Ishikawa (cell line): ENCODE data around the gene EFHD1.

Source experiments
- CEBPB ChIP-seq: IDR thresholded peaks from 2 replicates; pipeline ENCODE4 v1.6.1; 2012
- CREB1 ChIP-seq: IDR thresholded peaks from 2 replicates; pipeline ENCODE4 v1.6.1; 2012; ENCODE audit warnings: low read depth
- EGR1 ChIP-seq: IDR thresholded peaks from 2 replicates; pipeline ENCODE4 v1.6.1; 2012
- EP300 ChIP-seq: IDR thresholded peaks from 2 replicates; pipeline ENCODE4 v1.6.1; 2012; ENCODE audit warnings: borderline replicate concordance
- FOXM1 ChIP-seq: IDR thresholded peaks from 2 replicates; pipeline ENCODE4 v1.6.1; 2012; ENCODE audit warnings: low read depth, borderline replicate concordance
- MAX ChIP-seq: IDR thresholded peaks from 2 replicates; pipeline ENCODE4 v1.6.1; 2012
- NFIC ChIP-seq: IDR thresholded peaks from 2 replicates; pipeline ENCODE4 v1.6.1; 2012
- RAD21 ChIP-seq: IDR thresholded peaks from 2 replicates; pipeline ENCODE4 v1.6.1; 2012; ENCODE audit warnings: low read depth
- REST ChIP-seq: IDR thresholded peaks from 2 replicates; pipeline ENCODE4 v1.6.1; 2012; ENCODE audit warnings: low read depth, mild to moderate bottlenecking
- TAF1 ChIP-seq: IDR thresholded peaks from 2 replicates; pipeline ENCODE4 v1.6.1; 2012; ENCODE audit warnings: low read depth, mild to moderate bottlenecking
- TCF12 ChIP-seq: IDR thresholded peaks from 2 replicates; pipeline ENCODE4 v1.6.1; 2012; ENCODE audit warnings: low read depth
- TEAD4 ChIP-seq: IDR thresholded peaks from 2 replicates; pipeline ENCODE4 v1.6.1; 2012
- USF1 ChIP-seq: IDR thresholded peaks from 2 replicates; pipeline ENCODE4 v1.6.1; 2012
- YY1 ChIP-seq: IDR thresholded peaks from 2 replicates; pipeline ENCODE4 v1.6.1; 2012; ENCODE audit warnings: low read depth
- ZBTB7A ChIP-seq: IDR thresholded peaks from 2 replicates; pipeline ENCODE4 v1.6.1; 2012; ENCODE audit warnings: low read depth

The EFHD1 gene

GRCh38 chr2:232658217-232658785 lies 24.9 kb downstream of the EFHD1 start:
- TF ChIP-seq MAX: no peak

GRCh38 chr2:232659359-232659758 lies 26.0 kb downstream of the EFHD1 start:
- TF ChIP-seq TCF12 (no peak), MAX (no peak), USF1 (no peak), CEBPB (no peak), TAF1 (no peak), TEAD4 (no peak), EGR1 (no peak), RAD21 (no peak), NFIC (no peak), EP300 (no peak), YY1 (no peak), FOXM1 (no peak), CREB1 (no peak), REST (no peak), ZBTB7A (no peak)

GRCh38 chr2:232662486-232663260 lies 29.3 kb downstream of the EFHD1 start:
- no peak for TF ChIP-seq TCF12
- TF ChIP-seq TEAD4: no peak
- TF ChIP-seq RAD21: no peak
- no peak for TF ChIP-seq FOXM1
- no peak for TF ChIP-seq CEBPB
- no peak for TF ChIP-seq ZBTB7A
- no peak for TF ChIP-seq REST
- no peak for TF ChIP-seq YY1

GRCh38 chr2:232666051-232666805 lies 32.8 kb downstream of the EFHD1 start:
- TF ChIP-seq RAD21 (no peak), TAF1 (no peak), CEBPB (no peak), TCF12 (no peak), NFIC (no peak), FOXM1 (no peak), MAX (no peak), USF1 (no peak), TEAD4 (no peak), EGR1 (no peak), EP300 (no peak), YY1 (no peak), CREB1 (no peak), ZBTB7A (no peak)

GRCh38 chr2:232667989-232668583 lies 34.7 kb downstream of the EFHD1 start:
- no peak for TF ChIP-seq CEBPB
- no peak for TF ChIP-seq TAF1
- no peak for TF ChIP-seq TCF12
- TF ChIP-seq YY1: no peak
- TF ChIP-seq CREB1: no peak
- no peak for TF ChIP-seq EP300
